Stimulated activated naive CD4-positive, alpha-beta T cell (primary cell): ENCODE data around the gene ATP10B.
"Not testable (repeated sequence)": the region's sequence is repeated elsewhere in the genome, so short reads cannot be mapped to it uniquely, and the experiment has no call there.

ENCODE experiments used
- DNase-seq, 6 experiments: peaks; one replicate each; lab custom pipeline; 2025; lab: John Stamatoyannopoulos, UW

The ATP10B gene

DNA sequence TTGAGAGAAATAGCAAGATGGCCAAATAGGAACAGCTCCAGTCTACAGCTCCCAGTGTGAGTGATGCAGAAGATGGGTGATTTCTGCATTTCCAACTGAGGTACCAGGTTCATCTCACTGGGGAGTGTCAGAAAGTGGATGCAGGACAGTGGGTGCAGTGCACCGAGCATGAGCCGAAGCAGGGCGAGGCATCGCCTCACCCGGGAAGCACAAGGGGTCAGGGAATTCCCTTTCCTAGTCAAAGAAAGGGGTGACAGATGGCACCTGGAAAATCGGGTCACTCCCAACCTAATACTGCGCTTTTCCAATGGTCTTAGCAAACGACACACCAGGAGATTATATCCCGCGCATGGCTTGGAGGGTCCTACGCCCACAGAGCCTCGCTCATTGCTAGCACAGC, 39.0 kb downstream of the ATP10B start:
- not testable (repeated sequence) for DNase-seq

DNA sequence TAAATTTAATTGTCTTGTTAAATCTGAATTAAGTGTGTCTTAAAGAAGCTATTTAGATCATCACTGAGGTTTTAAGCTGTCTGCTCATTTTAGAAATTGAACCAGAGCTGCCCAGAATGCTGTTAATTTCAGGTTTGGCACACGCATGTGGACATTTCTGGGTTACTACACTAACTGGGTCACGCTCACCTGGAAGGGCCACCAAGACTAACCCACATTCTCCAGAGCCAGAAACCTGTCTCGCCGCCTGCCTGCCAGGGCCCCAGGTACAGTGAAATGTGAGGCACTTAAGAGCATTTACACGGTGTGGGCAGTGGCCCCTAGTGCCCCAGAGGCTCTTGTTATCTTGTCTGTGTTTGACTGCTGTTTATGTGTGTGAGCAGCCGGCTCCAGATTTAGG, 46.6 kb downstream of the ATP10B start:
- DNase-seq = no peak

DNA sequence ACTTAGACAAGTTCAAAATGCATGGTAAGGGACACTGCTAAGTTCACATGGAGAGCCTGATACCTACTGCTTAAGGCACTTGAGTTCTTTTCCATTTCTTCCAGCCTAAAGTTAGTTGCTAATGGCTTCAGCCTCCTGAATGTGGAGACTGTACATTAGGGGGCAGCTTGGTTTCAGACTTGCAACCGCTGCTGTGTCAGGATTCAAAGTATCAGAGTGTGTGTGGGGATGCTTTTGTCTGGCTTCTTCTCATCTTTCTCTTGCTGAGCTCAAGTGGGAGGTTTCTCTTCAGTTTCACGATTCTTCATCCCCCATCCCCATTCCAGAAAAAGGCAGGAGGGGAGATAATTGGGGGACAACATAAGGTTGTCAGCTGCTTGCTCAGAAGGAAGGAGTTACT, 49.4 kb downstream of the ATP10B start:
- no peak for DNase-seq

DNA sequence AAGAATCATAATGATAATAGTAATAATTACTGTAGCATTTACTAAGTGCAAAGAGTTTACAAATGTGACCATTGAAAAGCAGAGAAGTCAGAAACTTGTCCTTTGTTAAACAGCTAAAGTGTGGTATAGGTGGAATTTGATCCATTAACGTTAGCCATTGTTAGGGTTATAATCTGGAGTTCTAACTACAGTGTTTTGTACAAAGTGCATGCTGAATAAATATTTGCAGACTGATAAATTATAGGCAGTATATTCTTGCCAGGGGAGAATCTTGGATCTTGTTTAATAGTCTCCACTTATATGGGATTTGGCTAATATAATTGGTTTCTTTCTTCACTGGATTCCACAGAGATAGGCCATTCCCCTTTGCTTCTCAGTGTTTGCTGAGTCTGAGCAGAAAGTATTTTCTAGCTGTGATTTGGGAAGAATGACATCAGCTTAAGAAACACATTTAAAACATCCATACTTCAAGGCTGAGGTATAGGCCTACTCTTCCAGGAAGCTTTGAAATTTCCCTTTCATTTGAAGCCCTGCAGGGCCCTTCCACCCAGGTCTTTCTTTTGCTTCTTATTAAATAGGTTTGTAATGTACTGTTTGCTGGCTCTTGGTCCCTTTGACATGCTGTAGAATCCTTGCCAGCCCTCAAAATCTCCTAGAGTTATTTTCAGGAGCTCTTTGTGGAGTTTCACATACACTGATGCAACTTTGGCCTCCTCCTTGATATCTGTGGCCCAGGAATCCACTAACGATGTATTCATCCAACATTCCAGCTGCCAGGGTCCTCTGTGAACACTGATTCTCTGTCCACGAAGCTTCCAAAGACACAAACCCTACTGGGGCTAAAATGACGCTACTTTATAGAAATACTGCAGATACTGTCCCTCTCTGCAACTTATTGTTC, 51.4 kb downstream of the ATP10B start:
- no peak for DNase-seq

DNA sequence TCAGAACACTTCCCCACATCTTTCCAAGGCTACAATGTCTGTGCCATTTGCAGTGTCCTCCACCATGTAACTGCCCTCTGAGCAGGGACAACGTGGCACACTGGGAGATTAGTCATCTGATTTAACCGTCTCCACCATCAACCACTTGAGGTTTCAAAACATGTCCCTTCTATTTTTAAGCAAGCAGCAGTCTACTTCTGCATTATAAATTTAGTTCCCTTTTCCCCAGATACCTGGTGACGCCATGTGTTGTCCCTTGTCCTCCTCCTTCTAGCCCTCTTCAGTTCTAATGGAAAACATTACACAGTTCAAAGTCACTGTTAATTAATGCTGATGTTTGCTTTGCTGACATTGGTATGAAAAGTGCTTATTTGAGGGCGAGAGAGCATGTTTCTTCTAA, 52.8 kb downstream of the ATP10B start:
- no peak for DNase-seq

DNA sequence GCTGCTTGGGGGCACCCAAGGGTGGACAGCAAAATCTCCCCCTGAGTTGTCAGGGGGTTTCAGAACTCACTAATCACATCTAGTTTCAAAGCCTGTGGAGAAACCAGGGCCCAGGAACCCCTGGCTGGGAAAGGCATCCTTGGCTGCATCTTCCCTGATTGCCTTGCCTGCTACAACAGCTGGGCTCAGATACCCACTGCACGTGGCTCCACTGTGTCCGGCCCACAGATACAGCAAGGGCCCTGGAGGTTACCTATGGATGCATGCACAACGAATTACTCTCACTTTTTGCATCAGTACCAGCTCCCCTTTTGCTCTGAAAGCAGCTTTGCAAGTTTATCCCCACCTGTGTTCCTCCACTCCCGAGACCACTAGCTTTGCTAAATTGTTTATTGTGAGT, 55.0 kb downstream of the ATP10B start:
- DNase-seq = no peak

DNA sequence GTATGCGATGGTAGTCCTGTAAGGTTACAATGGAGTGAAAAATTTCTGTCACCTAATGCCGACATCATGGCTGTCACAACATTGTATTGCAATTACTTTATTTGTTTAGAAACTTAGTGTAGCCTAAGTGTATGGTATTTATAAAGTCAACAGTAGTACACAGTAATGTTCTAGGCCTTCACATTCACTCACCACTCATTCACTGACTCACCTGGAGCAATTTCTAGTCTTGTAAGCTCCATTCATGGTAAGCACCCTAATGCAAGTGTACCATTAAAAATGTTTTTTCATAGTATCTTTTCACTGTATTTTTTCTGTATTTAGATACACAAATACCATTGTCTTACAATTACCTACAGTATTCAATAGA, 58.5 kb downstream of the ATP10B start:
- DNase-seq = no peak

DNA sequence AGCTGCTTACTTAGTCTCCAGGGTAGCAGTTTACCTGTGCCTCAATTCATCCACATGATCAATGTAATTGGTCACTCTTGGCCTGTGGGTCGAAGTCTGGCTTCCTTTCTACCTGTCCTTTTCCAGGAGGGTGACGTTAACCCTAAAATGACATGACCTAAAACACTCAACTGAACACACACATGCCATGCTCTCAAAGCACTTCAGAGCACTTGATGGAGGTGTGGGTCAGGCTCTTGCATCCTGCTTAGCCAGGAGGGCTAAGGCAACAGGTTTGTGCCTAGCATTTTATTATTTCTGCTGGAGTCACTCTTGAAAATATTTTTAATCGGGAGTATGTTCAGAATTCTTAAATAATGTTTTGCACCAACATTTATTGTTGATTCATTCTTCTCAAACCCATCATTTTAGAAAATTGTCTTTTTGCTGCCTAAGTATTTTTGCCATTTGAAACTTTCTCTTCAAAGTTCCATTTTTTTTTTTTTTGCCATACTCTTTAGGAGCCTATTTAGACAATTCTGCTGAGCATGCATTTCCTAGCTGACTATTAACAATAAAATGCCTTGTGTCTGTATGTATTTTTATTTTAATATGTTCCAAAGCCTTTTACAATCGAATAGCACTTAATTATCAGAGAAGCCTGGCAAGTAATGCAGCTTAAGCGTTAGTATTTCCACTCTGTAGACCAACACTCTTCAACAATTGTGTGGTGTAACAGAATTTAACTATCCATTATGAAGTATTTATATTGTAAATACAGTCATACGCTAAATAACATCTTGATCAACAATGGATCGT, 59.1 kb downstream of the ATP10B start:
- DNase-seq = no peak

DNA sequence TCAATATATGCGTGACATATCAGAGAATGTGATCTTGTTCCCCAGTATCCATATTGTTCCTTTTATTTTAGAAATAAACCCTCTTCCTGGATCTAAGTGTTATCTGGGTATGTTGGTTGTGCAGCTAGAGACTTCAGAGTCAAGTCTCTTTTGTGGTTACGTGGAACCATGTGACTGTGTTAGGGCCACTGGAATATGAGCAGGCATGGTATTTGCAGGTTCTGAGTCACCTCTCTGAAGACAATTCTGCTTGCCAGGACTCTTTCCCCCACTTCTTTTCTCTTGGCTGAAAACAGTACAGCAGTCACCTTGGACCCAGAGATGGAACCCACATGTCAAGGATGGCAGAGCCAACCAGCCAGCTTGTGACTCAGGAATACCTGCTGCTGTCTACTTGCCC, 59.7 kb downstream of the ATP10B start:
- no peak for DNase-seq

DNA sequence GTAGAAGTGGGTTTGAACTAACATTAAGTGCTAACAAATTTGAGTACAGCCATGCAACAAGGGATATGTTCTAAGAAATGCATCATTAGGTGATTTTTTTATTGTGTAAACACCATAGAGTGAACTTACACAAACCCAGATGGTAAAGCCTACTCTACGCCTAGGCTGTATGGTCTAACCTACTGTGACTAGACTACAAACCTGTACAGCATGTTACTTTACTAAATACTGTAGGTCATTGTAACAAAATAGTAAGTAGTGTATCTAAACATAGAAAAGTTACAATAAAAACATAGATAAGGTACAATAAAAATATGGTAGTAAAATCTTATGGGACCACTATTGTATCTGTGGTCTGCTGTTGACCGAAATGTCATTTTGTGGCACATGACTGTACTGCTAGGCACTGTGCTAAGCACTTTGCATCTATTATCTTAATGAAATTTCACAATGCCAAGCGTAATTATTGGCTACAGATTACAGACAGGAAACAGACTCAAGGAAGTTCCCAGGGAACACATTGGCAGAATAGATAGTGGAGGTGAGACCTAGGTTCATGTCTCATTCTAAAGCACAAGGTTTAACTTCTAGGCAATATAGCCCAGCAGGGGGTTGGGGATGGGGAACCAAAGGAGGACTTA, 62.7 kb downstream of the ATP10B start:
- no peak for DNase-seq

DNA sequence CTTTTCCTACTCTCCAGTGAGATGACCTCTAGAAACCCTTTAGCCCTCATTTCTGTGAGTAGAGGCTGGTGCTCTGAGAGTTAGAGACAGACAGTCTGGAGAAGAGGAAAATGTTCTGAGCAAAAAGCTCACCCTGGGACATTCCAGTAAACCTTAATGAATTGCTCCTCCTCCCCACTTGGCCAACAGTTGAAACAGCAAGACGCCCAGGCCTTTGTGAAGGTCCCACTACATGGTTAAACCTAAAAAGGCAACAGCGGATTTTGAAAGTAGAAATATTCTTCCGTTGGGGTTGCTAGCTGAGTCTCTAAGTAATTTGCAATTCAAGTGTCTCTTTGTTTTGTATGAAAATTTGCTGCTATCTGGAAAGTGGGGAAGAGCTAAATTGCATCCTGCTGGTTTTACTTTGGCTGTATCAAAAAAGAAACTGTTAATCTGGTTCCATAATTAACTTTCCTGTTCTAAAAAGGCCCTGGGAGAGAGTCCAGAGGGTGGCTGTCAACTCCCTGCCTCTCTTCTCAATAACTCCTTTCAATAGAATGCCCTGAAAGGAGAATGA, 63.8 kb downstream of the ATP10B start:
- DNase-seq = no peak

DNA sequence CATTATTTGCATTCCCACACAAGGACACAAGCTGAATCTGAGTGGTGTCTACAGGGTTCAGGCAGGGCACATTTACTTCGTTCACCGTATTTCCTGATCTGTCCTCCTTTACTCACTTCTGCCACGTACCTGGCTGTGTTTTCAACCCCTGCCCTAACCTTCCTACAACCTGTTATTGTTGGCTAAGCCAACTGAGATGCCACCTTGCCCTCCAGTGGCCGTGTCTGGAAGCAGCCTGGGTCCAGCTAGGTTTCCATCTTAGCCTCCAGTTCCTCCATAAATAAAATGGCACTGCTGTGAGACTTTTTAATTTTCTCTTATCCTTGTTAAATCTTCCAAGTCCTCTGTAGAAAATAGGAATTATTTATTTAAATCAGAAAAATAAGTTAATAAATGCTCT, 64.8 kb downstream of the ATP10B start:
- DNase-seq = no peak

DNA sequence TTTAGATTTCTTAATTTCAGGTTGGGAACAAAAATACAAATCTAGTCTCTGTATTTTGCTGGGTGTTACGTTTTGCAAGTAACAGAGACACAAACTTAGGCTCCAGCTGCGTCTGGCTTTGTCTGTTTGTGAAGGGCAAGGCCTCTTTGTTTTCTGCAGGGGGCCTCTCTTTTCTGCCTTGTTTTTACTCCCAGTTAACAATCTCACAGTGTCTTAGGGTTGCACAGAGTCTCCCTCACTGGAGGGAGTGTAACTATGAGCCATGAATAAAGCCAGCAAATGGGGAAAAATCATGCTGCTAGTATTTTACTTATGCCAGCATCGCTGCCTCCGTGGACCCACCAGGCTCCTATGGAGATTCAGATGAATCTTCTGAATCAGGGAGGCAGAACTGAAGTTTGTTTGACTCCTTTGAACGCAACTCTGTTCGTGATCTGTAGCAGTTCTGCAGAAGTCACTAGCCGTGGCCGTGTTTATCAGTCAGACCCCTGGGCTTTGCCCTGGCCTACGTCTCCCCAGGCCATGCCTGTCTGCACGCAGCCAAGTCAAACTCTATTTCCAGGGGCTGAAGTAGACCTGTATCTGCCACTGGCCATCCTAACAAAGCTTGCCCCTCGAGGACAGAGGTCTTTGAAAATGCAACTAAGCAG, 77.2 kb downstream of the ATP10B start:
- DNase-seq = no peak

DNA sequence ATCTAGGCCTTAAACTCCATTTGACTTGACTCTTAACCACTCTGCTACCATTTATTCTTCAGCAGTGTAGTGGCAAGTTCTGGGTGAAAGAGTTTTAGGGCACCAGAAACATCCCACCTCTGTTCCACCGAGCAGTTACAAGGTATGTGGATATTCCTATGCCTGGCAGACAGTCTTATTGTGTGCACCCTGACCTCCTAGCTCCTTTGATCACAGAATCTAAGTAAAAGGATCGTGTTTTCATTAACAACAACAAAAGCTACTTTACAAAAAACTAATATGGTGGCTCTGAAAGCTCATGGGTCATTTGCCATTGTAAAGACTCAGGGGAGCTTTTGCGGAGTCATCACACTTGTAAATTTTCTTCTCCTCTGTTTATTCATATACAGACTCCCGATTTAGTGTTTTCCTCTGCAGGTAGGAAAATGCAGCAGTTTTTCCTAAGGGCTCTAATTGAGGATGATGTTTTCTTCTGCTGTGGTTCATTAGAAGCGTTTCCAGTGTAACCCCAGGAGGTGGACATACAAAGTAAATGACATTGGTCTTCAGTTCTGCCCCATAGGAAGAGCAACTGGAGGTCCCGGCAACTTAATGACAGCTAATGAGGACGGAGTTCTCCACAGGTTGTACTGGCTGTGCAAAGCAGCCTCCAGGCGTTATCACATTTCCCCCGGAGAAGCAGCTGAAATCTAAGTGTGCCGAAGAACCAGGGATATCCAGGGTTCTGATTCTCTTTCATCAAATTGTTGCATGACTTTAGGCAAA, 78.2 kb downstream of the ATP10B start:
- DNase-seq = no peak

DNA sequence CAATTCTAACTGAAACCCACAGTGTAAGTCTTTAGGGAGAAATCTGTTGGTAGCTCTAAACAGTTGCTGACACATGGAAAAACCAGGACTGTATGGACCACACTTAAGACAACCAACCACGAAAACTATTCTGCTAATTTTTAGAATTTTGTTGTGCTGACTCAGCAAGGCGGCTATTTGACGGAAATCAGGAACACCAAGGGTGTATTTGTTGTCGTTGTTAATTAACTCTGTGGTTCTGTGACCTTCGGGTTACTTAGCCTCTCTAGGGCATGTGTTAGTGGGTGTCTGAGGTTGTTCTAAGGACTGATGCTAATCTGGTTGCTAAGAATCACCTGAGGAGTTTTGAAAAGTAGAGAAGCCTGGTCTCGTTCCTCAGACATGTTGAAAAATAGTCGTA, 79.2 kb downstream of the ATP10B start:
- DNase-seq = no peak

DNA sequence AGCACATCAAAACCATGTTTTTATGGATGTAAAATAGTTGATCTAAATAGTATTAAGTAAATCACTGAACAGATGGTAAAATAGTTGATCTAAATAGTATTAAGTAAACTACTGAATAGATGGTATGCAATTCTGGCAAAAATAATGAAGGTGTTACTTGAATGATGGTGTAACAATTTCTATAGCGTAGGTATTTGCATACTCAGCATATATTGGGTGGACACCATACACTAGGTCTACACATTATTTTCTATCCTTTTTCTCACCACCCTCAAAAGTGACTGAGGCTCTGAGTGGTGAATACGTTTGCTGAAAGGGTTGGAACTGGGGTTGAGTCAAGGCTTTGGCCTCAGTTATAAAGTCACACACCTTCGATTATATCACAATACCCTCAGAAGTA, 81.3 kb downstream of the ATP10B start:
- no peak for DNase-seq

DNA sequence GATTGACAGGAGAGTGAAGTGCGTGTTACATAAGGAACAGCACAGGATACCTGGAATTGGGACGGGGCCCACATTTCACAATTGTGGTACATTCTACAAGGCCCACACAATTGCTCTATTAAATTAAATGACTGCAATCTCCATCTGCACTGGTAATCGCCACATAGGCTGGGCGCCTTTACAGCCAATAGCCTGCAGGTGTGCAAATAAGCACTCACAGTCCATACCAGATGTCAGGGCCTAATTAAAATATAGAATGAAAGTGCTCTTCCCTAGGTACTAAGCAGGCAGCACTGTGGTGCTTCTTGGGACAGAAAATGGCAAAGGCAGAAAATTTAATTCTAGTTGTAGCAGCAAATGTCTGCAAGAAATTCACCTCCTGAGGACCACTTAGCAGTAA, 82.7 kb downstream of the ATP10B start:
- no peak for DNase-seq

DNA sequence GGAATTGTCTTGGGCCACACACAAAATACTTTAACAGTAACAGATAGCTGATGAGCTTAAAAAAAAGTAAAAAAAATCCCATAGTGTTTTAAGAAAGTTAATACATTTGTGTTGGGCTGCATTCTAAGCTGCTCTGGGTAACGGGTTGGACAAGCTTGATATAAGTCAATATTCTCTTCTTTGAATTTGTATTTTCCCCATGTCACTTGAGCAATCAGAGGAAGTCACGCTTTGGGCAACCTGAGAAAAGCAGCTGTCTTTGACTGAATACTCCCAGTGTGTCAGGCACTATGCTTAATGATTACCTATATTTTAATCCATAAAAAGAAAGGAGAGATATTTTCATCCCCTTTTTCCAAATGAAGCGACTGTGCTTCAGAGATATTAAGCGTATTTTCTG, 84.9 kb downstream of the ATP10B start:
- DNase-seq = no peak

DNA sequence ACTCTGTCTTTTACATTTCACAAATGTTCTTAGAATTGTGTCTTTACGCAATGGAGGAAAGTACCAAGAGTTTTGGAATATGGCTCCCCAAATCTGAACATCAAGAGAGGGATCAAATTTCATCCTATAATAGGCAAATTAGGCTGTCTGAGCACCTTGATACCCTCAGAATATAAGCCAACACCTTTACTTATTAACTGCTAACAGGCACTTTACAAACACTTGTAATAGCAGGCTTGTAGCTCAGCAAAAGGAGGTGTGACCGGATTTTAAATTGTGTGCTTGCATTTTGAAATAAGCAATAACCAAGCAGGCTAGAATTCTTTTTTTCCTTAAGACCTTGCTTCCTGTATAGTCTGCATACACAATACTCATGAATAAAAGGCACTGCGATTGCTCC, 92.0 kb downstream of the ATP10B start:
- DNase-seq = no peak

DNA sequence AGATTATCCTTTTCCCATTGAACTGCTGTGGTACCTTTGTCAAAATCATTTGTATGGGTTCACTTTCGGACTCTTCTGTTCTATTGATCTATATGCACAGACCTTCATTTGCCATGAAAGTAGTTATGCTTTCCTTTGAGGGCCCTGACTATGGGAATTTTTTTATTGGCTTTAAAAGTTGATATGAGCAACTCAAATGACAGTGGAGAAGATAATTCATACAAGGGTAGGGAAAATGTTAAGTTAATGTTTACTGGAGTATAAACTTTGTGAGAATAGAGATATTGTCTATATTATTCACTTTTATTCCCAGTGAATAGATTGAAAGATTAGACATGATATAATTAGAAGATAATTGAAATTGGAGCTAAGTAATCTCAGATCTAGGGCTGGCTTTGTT, 94.8 kb downstream of the ATP10B start:
- no peak for DNase-seq

DNA sequence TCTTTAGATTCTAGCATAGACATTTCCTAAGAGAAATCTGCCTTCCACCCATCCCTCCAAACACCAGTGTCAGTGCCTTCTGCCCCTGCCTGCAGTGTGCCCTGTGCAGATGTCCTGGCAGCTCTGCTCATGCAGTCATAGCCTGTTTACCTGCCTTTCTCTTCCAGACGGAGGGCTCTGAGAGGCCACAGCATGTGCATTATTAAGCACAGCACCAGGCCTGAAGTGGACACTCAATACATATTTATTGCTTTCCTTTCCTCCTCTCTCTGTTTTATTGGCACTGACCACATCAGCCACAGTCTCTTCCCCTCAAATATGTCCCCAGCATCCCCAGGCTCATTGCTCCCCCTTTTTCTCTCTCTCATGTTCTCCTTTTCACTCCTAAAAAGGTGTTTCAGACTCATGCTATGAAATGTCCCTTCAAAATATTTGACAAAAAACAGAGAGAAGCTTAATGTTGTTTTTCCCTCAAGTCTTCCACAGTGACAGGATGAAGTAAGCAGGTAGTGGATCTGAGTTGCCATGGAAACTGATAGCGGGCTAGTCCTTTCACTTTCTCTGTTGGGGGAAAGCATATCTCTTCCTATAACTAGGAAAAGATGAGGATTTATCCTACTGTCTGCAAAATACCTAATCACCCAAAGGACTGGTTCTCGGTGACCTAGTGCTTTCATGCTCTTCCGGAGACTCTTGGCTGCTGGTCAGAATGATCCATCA, 100.9 kb downstream of the ATP10B start:
- DNase-seq = no peak
